MCF 10A (cell line): ENCODE data around the gene SIX2. TPM values are rescaled to one million over a fixed set of nuclear protein-coding genes. Genes with fewer than 3 reads are reported as not detected.
A peak's percentile ranks its signal among the peaks of the same experiment; 100 is the strongest.

ENCODE experiments used
- BruUV-seq: library from RNA; stranded (reverse); fragments of 400-500 nt; replicated peaks from 2 replicates; lab custom pipeline; 2021; lab: Mats Ljungman, UMichigan
- CTCF ChIA-PET: fragments of 300-600 bp; sonication (Branson Sonifier 250); formaldehyde crosslinking; extraction: SDS; loops from one replicate; lab custom pipeline; 2021; ENCODE audit warnings: antibody characterized with exemption, inconsistent platforms; lab: Yijun Ruan, JAX
- POLR2A ChIA-PET: fragments of 300-600, 350-650 bp; sonication (Branson Sonifier 250); formaldehyde crosslinking; extraction: SDS; loops from one replicate; lab custom pipeline; 2020; ENCODE audit warnings: antibody characterized with exemption, inconsistent platforms; lab: Yijun Ruan, JAX
- DNase-seq: peaks from one replicate; pipeline ENCODE4 v3.0.0-alpha.2; 2018; ENCODE audit not compliant: unreplicated experiment
- H3K27ac Mint-ChIP-seq: one replicate; pipeline ENCODE4 v1.8.0; 2022; ENCODE audit warnings: mild to moderate bottlenecking, low read depth, mixed read lengths; ENCODE audit not compliant: unreplicated experiment
- H3K27me3 Mint-ChIP-seq: one replicate; pipeline ENCODE4 v1.8.0; 2022; ENCODE audit warnings: mixed read lengths; ENCODE audit not compliant: insufficient read depth, unreplicated experiment
- H3K36me3 Mint-ChIP-seq: one replicate; pipeline ENCODE4 v1.8.0; 2022; ENCODE audit warnings: mild to moderate bottlenecking, moderate library complexity, mixed read lengths; ENCODE audit not compliant: insufficient read depth, unreplicated experiment
- H3K4me1 Mint-ChIP-seq: one replicate; pipeline ENCODE4 v1.8.0; 2022; ENCODE audit warnings: mixed read lengths; ENCODE audit not compliant: insufficient read depth, unreplicated experiment
- H3K4me3 Mint-ChIP-seq: one replicate; pipeline ENCODE4 v1.8.0; 2022; ENCODE audit warnings: mild to moderate bottlenecking, moderate library complexity, mixed read lengths; ENCODE audit not compliant: unreplicated experiment
- H3K9me3 Mint-ChIP-seq: one replicate; pipeline ENCODE4 v1.8.0; 2022; ENCODE audit warnings: mixed read lengths; ENCODE audit not compliant: unreplicated experiment
- intact Hi-C: fragments of 100-400 bp; cut with micrococcal nuclease; formaldehyde crosslinking; loops from 2 replicates; pipeline ENCODE4 v1.14.1; 2022
- total RNA-seq: library from RNA; stranded (reverse); gene quantifications from 2 replicates; pipeline ENCODE4 v1.2.3, GENCODE V29; 2022
- TF ChIP-seq, protein P1 (sequence below): fragments of 200-600 bp; IDR thresholded peaks from one replicate; pipeline ENCODE4 v1.8.0; 2022; ENCODE audit warnings: antibody characterized with exemption, mild to moderate bottlenecking; ENCODE audit not compliant: unreplicated experiment

Gene SIX2
- total RNA-seq, 1 experiment from 2014 or later: 1.2 TPM

DNA sequence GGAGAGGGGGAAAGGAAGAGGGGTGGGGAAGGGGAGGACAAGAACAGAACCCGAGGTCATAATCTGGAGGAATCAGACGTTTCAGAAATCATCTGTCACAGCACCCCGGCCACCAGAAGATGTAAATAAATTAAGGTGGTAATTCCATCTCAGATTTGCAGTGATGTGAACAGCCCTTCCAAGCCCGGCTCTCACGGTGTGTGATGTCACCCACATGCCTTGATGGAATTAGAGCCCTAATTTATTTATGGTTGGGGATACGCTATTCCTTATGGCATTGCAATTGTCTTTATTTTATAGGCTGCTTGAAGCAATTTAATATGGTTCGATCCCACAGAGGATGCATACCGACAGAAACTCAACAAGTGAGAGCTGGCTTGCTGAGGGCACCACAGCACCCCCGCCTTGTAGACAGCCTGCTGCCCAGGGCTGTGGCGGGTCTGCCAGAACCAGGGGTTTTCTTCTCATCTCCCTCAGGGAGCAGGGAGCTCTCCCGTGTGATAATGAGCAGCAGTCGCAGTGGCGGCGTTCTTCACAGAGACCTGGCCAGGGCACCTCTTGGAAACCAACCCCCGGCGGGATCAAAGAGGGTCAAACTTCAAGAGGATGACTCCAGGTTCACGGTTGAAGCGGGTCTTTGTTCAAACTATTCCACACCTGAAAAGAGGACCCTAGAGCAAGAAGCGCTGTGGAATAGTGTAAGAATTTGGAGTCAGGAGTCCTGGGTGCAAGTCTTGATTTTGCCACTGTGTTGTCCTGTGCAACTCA lies 40.5 kb upstream of the SIX2 start:
- no peak overlapping the region for H3K4me3 Mint-ChIP-seq
- H3K27ac Mint-ChIP-seq: no peak overlapping the region
- DNase-seq: no peak
- intact Hi-C loops: no loop called here
- no peaks in the 10 kb centered on the region for H3K9me3 Mint-ChIP-seq
- no peaks in the 10 kb centered on the region for H3K36me3 Mint-ChIP-seq
- no peaks in the 10 kb centered on the region for H3K27me3 Mint-ChIP-seq
- POLR2A ChIA-PET: no interaction called here
- H3K4me1 Mint-ChIP-seq: peaks cover 7% of the 10 kb centered on the region
- CTCF ChIA-PET: no interaction called here
- no TSS peak for BruUV-seq
- TF ChIP-seq, protein P1, sequence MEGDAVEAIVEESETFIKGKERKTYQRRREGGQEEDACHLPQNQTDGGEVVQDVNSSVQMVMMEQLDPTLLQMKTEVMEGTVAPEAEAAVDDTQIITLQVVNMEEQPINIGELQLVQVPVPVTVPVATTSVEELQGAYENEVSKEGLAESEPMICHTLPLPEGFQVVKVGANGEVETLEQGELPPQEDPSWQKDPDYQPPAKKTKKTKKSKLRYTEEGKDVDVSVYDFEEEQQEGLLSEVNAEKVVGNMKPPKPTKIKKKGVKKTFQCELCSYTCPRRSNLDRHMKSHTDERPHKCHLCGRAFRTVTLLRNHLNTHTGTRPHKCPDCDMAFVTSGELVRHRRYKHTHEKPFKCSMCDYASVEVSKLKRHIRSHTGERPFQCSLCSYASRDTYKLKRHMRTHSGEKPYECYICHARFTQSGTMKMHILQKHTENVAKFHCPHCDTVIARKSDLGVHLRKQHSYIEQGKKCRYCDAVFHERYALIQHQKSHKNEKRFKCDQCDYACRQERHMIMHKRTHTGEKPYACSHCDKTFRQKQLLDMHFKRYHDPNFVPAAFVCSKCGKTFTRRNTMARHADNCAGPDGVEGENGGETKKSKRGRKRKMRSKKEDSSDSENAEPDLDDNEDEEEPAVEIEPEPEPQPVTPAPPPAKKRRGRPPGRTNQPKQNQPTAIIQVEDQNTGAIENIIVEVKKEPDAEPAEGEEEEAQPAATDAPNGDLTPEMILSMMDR: no peak

DNA sequence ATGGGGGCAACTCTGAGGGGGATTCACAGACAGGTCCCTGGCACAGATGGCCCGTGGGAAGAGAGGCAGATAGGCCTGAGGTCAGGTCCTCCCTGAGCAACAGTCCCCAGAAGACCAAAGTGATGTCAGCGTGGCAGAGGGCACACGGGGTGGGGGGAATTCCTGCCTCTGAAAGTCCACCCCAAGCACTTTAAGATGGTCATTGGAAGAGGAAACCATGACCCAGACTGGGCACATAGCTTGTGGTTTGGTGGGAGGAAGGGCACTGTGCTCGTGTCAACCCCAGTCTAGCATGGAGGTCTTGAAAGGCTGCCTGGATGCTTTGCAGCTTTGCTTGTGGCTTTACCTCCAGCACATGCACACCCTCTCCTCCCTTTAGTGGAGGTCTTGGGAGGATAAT lies 38.0 kb upstream of the SIX2 start:
- Mint-ChIP-seq H3K27me3 (peaks cover 11% of the 10 kb centered on the region), H3K4me3 (no peak overlapping the region), H3K4me1 (peaks cover 7% of the 10 kb centered on the region), H3K9me3 (no peaks in the 10 kb centered on the region), H3K36me3 (no peaks in the 10 kb centered on the region), H3K27ac (no peak overlapping the region)
- TF ChIP-seq, protein P1: no peak
- DNase-seq: no peak
- ChIA-PET POLR2A (no interaction called here), CTCF (interaction anchor here (0.6 to 1.2 kb wide), 2 partner anchors 65 to 125 kb away, joined by 3 read pairs; no protein-coding TSS in a partner anchor)
- intact Hi-C loops: no loop called here
- BruUV-seq: no TSS peak

DNA sequence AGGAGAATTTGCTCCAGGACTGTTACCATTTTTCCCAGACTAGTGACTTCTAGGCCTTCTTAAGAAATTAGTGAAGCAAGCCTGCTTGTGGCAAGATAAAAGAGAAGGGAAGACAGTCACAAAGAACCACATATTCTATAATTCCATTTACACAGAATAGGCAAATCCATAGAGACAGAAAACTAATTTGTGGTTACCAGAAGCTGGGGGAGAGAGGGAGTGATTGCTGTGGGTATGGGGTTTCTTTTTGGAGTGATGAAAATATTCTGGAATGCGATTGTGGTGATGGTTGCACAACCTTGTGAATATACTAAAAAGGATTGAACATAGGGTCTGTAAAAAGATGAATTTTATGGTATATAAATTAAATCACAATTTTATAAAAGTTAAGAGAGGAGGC lies 37.5 kb upstream of the SIX2 start:
- POLR2A ChIA-PET: no interaction called here
- H3K27ac Mint-ChIP-seq: peak overlapping the region; percentile 16
- H3K36me3 Mint-ChIP-seq: no peaks in the 10 kb centered on the region
- H3K4me1 Mint-ChIP-seq: peaks cover 7% of the 10 kb centered on the region
- H3K4me3 Mint-ChIP-seq: no peak overlapping the region
- no peaks in the 10 kb centered on the region for H3K9me3 Mint-ChIP-seq
- no peak for DNase-seq
- TF ChIP-seq, protein P1: no peak
- BruUV-seq: no TSS peak
- intact Hi-C loops: no loop called here
- CTCF ChIA-PET: interaction anchor here (0.6 to 1.2 kb wide), 3 partner anchors 37 to 125 kb away, joined by 3 read pairs; no protein-coding TSS in a partner anchor
- peaks cover 11% of the 10 kb centered on the region for H3K27me3 Mint-ChIP-seq

DNA sequence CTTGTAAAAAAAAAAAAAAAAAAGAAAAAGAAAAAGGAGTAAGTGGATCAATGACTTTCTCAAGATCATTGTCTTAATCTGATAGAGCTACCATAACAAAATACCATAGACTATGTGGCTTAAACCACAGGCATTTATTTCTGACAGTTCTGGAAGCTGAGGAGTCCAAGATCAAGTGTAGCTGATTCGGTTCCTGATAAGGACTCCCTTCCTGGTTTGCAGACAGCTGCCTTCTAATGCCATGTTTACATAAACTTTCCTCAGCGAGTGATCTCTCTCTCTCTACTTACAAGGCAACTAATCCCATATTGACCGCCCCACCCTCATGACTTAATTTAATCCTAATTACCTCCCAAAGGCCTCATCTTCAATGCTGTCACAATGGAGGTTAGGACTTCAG lies 36.5 kb upstream of the SIX2 start:
- Mint-ChIP-seq H3K4me1 (peaks cover 7% of the 10 kb centered on the region), H3K4me3 (no peak overlapping the region), H3K36me3 (no peaks in the 10 kb centered on the region), H3K9me3 (no peaks in the 10 kb centered on the region), H3K27me3 (peaks cover 11% of the 10 kb centered on the region), H3K27ac (peak overlapping the region; percentile 16)
- CTCF ChIA-PET: interaction anchor here (1.0 kb wide), 1 partner anchor 449 kb away, joined by 3 read pairs; no protein-coding TSS in a partner anchor
- intact Hi-C loops: no loop called here
- no TSS peak for BruUV-seq
- TF ChIP-seq, protein P1: no peak
- DNase-seq: no peak
- POLR2A ChIA-PET: no interaction called here
